ENCODE data around the gene RNF220.
A peak's percentile ranks its signal among the peaks of the same experiment; 100 is the strongest.
"Not testable (repeated sequence)": the region's sequence is repeated elsewhere in the genome, so short reads cannot be mapped to it uniquely, and the experiment has no call there.

Gene RNF220

DNA sequence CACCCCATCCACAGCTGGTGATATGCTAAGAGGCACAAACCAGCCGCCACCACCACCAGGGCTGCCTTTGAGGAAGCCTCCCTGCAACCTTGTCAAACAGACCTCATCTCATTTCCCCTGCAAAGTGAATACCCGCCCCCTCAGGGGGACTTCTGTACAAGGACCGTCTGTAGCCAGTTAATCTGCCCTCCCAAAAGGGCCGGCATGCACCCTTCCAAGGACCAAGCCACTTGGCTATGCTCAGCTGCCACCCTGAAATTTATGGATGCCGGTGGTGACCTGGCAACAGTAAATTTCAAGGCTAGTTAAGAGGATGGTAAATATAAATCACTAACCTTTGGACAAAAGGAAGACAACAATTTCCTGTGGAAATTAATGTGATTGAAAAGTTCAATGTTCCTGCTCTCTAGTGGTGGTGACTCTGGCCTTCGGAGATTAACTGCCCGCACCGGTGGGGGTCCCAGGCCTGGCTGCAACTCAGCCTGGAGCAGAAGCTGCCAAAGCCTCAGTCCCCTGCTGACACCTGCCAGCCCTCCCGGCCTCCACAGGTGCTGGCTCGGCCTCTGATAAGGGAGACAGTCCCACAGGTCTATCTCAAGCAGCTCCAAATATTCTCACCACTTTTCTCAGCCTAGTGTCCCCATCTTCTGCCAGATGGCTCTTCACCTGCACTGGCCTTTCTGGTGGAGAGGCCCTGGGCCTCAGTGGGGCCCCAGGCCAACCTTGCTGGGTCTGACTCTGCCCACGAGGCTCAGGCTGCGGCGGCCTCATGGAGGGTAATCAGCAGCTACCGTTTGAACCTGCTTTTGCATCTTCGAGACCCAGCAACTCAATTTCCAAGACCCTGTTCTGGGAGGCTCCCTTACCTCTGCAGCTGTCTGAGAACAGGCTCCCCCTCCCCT is 257.0 kb downstream of the RNF220 start:
- DNase-seq = no peak

- DNase-seq = no peak
Measured at GRCh38 chr1:44662683-44663030, 257.6 kb downstream of the RNF220 start.

DNA sequence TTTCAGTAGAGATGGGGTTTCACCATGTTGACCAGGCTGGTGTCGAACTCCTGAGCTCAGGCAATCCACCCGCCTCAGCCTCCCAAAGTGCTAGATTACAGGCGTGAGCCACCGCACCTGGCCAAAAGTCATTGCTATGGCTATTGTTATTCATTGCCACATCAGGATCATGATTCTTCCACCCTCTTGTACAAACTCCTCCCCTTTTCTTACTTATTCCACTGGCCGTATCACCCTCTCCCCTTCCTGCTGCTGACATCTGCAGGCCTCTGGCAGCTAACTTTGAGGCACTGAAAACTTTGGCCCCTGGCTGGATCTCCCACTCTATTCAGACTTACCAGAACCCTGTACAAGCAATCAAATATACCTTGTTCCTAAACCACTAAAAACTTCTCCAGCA is 258.4 kb downstream of the RNF220 start:
- no peak for DNase-seq

DNA sequence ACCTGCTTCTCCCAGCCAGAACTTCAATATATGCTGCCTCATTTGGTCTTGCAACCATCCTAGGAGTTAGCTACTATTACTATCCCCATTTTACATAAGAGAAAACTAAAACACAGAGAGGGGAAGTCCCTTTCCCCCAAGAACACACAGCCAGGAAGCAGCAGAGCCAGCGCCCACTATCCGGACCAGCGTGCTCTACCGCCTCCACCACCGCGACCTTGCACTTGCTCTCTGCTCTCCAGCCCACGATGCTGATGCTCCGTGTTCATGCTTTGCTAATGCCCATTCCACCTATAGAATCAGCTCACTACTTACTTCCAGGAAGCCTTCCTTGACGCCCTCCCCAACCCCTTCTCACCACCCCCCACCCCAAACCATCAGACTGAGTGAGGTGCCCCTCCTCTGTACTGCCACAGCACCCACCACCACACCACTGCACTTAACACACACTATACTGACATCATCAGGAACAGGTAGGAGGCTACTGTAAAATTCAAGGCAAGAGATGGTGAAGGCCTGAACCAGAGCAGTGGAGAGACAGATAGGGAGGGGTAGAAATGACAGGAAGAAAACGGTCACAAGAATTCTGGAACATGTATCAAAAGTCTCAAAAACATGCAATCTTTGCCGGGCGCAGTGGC is 259.8 kb downstream of the RNF220 start:
- DNase-seq = no peak

GRCh38 chr1:44666719-44667118 is 261.7 kb downstream of the RNF220 start:
- not testable (repeated sequence) for DNase-seq

DNA sequence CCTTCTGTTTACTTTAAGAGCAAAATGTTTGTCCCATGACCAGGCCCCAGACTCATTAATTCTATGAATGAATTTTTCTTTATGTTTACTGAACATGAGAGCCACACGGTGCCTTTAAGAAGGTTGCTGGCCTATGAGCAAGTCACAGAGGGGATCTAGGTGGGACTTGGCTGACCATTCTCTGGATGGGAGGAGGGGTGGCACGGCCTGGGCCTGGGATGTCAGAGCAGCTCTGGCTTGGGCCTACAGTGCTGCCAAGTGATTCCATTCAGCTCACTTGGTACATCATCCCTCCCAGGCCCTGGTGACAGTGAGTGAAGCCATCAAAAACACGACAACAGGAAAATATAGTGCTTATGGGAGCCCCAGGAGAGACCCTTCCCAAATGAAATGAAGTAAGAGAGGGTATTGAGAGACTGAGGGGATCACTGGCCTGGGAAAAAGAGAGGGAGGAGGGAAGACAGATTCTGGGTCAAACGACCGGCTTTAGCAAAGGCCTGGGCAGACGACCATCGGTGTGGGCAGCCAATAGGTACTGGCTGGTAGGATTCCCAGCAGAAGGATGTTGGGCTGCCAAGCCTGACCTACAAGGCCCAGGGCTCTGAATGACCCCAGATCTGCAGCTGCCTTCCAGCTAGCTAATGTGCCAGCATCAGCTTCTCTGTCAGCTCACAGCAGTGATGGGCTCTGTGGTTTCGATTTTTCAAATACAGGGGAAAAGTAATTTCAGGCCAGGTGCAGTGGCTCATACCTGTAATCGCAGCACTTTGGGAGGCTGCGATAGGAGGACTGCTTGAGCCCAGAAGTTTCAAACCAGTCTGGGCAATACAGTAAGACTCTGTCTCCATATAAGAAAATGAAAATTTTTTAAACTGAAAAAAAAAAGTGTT is 265.9 kb downstream of the RNF220 start:
- DNase-seq = no peak

- peak; percentile 28 for DNase-seq
Measured at GRCh38 chr1:44672254-44672955, 267.4 kb downstream of the RNF220 start.

GRCh38 chr1:44672961-44673674 is 268.1 kb downstream of the RNF220 start:
- DNase-seq = no peak

DNA sequence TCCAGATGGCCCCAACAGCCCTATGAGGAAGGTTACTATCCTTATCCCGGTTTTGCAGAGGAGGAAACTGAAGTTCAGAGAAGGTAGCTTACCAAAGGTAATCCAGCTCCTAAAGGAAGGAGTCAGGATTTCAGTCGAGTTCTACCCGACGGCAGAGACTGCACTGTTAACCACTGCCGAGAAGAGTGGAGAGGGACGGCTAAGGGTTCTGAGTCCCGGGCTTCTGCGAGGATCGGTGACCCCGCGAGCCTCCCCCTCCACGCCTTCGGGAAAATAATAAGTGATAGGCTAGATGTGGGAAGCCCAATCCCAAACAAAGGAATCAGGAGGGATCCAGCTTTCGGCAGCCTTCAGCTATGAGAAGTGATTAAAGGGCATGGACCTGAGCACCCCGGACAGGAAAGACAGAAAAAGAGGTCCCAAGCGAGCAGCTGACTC is 268.6 kb downstream of the RNF220 start:
- DNase-seq = no peak

DNA sequence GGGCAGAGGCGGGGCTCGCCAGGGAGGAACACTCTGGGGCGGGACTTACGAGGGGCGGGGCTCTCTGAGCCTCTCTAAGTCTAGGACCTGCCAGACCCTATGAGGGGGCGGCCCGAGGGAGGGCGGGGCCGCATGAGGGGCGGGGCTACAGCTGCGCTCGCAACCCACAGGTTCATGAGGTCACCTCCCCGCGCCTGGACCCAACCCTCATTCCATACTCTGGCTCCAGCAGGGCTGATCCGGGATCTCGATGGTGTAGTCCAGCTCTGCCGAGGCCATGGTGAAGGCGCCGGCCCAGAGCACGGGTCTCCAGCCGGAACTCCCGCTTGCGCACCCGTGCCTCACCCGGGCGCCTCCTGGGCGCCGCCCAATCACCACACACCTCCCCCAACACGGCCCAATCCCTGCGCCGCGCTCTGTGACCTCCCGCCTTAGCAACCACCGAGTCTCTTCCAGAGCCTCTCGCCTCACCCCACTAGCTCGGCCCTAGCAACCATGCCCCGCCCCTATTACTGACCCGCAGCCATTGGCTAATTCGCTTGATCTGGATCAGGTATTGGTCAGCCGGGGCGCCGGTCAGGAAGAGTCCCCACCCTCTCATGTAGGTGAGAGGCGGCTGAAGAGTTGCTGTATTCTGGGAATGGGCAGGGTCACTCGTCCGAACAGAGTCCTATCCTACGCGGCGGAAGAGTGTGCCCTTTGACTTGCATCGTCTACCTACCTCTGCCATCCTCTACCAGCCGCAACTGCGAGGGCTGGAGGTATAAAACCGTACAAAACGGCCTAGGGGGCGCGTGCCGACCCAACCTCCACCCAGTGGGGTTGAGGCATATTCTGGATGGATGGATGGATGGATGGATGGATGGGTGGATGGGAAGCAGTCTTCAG is 269.3 kb downstream of the RNF220 start, which contains the start of the genes ARMH1 and TMEM53:
TSS of gene ARMH1 (plus strand) at position 602 of the 888 bp plus-strand sequence. CDS start 14,984 bp downstream, outside the sequence.
TSS of gene TMEM53 (minus strand) at position 369 of the 888 bp plus-strand sequence. CDS start at position 279, 90 bp downstream.
- peak; percentile 99 for DNase-seq

GRCh38 chr1:44675186-44675585 is 270.1 kb downstream of the RNF220 start:
- DNase-seq = no peak

DNA sequence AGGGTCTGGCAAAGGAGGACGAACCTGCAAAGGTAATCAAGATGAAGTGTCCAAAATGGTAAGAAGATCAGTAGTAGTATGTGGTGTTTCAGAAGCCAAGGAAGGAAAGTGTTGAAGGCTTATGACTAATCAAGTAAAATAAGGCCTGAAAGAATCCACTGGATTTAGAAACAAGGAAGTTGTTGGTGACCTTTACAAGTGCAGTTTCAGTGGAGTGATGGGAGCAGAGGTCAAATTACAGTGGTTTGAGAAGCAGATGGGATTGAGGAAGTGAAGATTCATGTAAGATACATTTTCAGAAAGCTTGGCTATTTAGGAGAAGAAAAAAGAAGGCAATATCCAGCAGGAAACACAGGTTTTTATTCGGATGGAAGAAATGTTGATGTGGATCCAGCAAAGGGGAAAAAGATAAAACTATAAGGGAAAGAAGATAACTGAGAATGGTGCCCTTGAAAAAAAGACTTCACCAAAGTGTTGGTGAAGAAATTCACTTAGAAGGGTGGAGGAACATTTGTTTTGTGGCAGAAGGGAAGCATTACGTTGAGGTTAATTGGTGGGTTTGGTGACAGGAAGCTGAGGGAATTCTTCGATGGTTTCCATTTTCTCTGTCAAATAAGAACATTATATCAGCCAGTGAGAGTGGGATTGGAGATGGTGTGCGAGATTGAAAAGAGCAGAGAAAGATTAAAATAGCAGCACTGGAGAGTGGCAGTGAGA is 271.6 kb downstream of the RNF220 start:
- no peak for DNase-seq

GRCh38 chr1:44677201-44677766 is 272.2 kb downstream of the RNF220 start:
- peak; percentile 41 for DNase-seq

DNA sequence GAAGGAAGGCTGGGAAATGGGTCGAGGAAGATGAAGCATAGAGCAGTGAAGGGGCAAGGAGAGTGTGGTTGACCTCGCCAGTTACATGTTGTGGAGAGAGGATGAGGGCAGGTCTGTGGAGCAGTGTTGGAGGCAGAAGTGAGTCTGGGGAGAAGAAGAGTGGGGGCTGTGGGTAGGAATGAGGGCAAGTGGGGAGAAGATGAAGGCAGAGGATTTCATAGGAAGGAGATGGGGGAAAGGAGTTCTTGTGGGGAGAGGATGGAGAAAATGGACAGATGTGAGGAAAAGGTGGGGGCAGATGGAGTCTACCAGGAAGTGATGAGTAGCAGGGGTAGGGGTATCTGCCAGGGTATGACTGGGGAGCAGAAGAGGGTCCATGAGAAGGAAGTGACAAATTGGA is 273.1 kb downstream of the RNF220 start:
- DNase-seq = no peak

DNA sequence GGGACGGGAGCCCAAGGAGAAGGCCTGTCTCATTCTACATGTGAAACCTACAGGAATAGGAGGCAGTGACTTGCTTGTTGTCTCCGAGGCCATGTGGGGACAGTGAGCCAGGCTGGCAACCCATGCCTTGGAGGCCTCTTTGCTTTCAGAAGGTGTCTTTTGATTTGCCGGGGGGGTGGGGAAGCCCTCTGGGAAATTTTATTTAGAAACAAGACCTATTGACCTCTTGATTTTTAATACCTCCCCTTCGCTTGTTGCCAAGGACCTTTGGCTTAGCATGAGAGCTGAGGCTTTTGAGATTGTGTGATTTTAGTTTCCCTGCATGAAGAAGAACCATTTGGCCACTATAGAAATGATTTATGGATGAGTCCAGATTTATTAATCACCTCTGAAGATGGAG is 273.6 kb downstream of the RNF220 start:
- no peak for DNase-seq

- no peak for DNase-seq
Measured at GRCh38 chr1:44679468-44679867, 274.4 kb downstream of the RNF220 start.

DNA sequence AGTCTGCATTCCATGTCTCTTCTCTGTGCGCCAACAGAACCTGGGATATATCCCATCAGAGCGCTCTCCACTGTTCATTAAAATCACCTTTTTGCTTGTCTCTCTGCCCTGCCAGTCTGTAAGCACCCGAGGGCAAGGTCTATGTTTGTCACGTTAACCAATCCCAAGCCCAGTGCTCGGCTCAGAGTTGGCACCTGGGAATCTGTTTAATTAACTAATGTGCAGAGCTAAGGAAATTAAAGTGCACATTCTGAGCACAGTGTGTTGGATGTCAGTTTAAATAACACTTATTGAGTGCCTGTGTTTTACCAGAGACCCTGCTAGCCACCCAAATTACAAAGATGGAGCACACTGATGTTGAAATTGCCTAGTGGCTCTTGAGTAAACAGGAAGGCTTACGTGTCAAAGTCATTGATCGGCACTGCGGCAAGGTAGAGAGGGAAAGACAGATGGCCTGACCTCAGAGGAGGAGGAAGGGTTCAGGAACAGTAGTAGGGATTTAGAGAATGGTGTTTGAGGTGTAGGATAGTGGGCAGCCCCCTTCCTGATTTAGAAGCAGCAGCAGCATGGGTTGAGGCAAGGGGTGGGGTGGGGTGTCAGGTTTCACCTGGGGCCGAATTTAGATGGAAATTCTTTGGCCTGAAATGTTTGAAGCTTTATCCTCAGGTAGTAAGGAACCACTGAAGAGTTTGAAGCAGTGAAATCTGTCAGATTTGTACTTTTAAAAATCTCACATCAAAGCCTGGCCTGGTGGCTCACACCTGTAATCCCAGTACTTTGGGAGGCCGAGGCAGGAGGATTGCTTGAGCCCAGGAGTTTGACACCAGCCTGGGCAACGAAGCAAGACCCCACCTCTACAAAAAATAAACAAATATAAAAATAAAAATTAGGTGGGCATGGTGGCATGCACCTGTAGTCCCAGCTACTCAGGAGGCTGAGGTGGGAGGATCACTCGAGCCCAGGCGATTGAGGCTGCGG is 277.1 kb downstream of the RNF220 start:
- DNase-seq = no peak

DNA sequence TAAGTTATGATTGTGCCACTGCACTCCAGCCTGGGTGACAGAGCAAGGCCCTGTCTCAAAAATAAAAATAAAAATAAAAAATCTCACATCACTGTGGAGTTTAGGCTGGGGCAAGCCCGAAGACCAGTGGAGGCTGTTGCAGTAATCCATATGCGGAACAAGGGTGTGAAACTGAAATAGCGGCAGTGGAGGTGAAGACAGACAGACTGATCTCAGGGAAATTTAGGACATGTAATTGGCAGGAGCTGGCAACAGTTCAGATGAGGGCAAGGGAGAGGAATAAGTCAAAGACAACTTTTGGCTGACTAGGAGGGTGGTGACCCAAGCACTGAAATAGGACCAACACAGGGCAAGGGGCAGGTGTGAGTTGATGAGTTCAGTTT is 277.8 kb downstream of the RNF220 start:
- no peak for DNase-seq
